Activated naive CD8-positive, alpha-beta T cell treated with anti-CD3 and anti-CD28 coated beads for 36 hours (primary cell): ENCODE measurements around the gene SWAP70. TPM values are rescaled to one million over a fixed set of nuclear protein-coding genes. Genes with fewer than 3 reads are reported as not detected.
A peak's percentile ranks its signal among the peaks of the same experiment; 100 is the strongest.

Experiments
- DNase-seq: peaks from one replicate; pipeline ENCODE4 v3.0.0; 2021
- H3K27ac Mint-ChIP-seq: one replicate; pipeline ENCODE4 v1.8.0; 2022; ENCODE audit warnings: mild to moderate bottlenecking, moderate library complexity, mixed read lengths
- H3K27me3 Mint-ChIP-seq: one replicate; pipeline ENCODE4 v1.8.0; 2022; ENCODE audit warnings: mild to moderate bottlenecking, mixed read lengths
- H3K36me3 Mint-ChIP-seq: one replicate; pipeline ENCODE4 v1.8.0; 2021; ENCODE audit warnings: mild to moderate bottlenecking, mixed read lengths
- H3K4me1 Mint-ChIP-seq: one replicate; pipeline ENCODE4 v1.8.0; 2021; ENCODE audit warnings: mixed read lengths
- H3K4me3 Mint-ChIP-seq: one replicate; pipeline ENCODE4 v1.8.0; 2022; ENCODE audit warnings: mild to moderate bottlenecking, moderate library complexity, mixed read lengths
- H3K9me3 Mint-ChIP-seq: one replicate; pipeline ENCODE4 v1.8.0; 2022; ENCODE audit warnings: mixed read lengths
- total RNA-seq, 2 experiments: library from RNA; stranded (reverse); gene quantifications; one replicate each; pipeline ENCODE4 v1.2.3, GENCODE V29; 2021

Gene SWAP70
- total RNA-seq, 2 experiments from 2014 or later, result 10.0 to 10.9 TPM

- no peak for DNase-seq
- H3K27me3 Mint-ChIP-seq, result no peaks in the 10 kb centered on the region
- H3K4me3 Mint-ChIP-seq, result no peak overlapping the region
- H3K36me3 Mint-ChIP-seq, result peaks cover 18% of the 10 kb centered on the region
- no peaks in the 10 kb centered on the region for H3K9me3 Mint-ChIP-seq
- H3K27ac Mint-ChIP-seq, result no peak overlapping the region
- H3K4me1 Mint-ChIP-seq, result peaks cover 11% of the 10 kb centered on the region
These were observed 133.0 kb downstream of the SWAP70 start for GRCh38 chr11:9796854-9797253.

- no peak for DNase-seq
- Mint-ChIP-seq H3K36me3 (peaks cover 18% of the 10 kb centered on the region), H3K27me3 (no peaks in the 10 kb centered on the region), H3K4me3 (no peak overlapping the region), H3K9me3 (no peaks in the 10 kb centered on the region), H3K4me1 (peaks cover 11% of the 10 kb centered on the region), H3K27ac (no peak overlapping the region)
These were observed 133.4 kb downstream of the SWAP70 start for GRCh38 chr11:9797300-9797699.

DNA sequence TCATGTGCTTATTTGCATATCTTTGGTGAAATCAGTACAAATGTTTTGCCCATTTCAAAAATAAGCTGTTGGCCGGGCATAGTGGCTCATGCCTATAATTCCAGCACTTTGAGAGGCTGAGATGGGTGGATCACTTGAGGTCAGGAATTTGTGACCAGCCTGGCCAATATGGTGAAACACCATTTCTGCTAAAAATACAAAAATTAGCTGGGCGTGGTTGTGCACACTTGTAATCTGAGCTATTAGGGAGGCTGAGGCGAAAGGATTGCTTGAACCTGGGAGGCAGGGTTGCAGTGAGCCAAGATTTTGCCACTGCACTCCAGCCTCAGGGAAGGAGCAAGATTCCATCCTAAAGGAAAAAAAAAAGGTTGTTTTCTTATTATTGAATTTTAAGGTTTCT lies 136.0 kb downstream of the SWAP70 start:
- no peaks in the 10 kb centered on the region for H3K27me3 Mint-ChIP-seq
- H3K9me3 Mint-ChIP-seq, result no peaks in the 10 kb centered on the region
- peaks cover 18% of the 10 kb centered on the region for H3K4me1 Mint-ChIP-seq
- no peak for DNase-seq
- no peak overlapping the region for H3K4me3 Mint-ChIP-seq
- H3K27ac Mint-ChIP-seq, result no peak overlapping the region
- H3K36me3 Mint-ChIP-seq, result peaks cover 24% of the 10 kb centered on the region

- Mint-ChIP-seq H3K9me3 (no peaks in the 10 kb centered on the region), H3K27ac (peak overlapping the region; percentile 61), H3K4me1 (peaks cover 18% of the 10 kb centered on the region), H3K4me3 (no peak overlapping the region), H3K27me3 (no peaks in the 10 kb centered on the region), H3K36me3 (peaks cover 32% of the 10 kb centered on the region)
- no peak for DNase-seq
These were observed 138.5 kb downstream of the SWAP70 start for GRCh38 chr11:9802291-9802861.

Other genes with a start within 250 kb of the SWAP70 start
- 10 to 100 TPM; 26.5 to 26.8 TPM for gene ZNF143, start 203.1 kb upstream of the SWAP70 start, total RNA-seq
- gene WEE1, start 90.4 kb upstream of the SWAP70 start, total RNA-seq, result 10 to 100 TPM; 46.8 to 47.5 TPM